COR-L47 (cell line): Measurements from ENCODE around the gene SH3RF1.
"Not testable (repeated sequence)": the region's sequence is repeated elsewhere in the genome, so short reads cannot be mapped to it uniquely, and the experiment has no call there.

ENCODE experiments used
- DNase-seq: peaks from one replicate; lab custom pipeline; 2025; lab: John Stamatoyannopoulos, UW

SH3RF1 gene

DNA sequence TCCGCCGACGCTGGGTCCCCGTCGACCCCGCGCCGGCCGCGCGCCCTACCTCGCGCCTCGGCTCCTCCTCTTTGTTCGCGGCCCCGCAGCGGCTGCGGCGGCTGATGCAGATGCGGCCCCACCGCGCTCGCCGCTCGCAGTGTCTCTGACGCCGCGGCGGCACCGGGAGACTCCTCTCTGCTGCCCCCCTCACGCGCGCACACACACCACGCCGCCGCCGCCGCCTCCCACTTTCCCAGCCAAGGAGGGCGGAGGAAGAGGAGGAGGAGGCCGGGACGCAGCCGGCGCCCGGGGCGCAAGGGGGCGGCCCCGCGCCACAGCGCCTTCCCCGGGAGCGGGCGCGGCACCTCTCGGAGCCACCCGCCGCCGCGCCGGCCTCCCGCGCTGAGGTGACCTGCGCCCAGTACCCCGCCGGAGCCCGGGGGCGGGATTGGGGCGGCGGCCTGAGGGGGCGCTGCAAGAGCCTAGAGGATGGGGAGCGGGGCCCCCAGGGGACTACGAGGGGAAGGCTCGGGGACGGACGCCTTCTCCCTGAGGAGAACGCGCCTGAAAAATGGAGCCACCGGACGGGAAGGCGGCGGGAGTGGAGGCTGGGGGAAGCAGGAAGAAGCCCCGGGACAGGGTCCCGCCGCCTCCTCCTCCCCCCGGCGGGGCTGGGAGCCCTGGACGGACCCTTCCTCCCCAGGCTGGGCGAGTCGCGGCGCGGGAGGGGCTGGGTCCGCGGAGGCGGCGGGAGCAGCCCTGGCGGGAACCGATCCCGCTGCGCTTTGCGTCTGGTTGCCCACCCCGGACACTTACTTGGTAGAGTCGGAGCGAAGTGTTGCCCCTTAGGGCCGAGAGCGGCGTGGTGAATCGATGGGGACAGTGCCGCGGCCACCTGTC, at the start of gene SH3RF1:
SH3RF1 (minus strand) TSS at position 147 of the 882 bp plus-strand sequence. CDS start 1,744 bp downstream, outside the sequence.
- peak; percentile 77 for DNase-seq

DNA sequence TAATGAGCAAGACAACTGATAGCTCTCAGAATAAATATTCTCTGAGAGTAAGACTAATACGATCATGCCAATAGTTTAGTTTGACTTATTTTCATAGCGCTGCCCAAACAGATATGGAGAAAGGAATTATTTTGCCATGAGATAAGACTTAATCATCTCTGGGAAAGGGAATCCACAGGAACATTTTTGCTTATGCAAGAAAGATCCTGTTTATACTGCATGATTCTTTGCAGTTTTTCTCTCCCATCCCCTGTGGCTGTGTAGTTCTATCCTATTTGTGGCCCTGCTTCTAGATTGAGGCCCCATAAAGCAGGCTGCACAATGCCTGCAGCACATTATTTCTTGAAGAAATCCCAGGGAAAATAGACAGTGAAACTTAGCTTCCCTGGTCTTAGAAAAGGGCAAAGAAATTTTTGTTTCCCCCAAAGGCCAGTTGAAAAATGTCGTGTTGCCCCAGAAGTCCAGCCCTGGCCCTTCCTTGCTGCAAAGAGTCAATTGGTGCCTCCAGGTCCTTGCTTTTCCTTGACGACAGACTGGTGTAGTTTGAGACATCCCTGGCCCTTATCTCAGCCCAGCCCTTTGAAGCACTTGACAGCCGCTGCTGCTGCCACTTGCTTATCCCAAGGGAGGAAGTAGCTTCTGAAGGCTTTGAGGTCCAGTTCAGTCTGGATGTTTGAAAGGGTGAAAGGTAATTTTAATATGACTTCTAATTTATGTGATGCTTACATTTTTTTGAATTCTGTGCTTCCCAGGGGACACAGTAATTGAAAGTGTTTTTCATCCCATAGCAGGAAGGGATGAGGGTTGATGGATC, 45.0 kb upstream of the SH3RF1 start:
- DNase-seq = no peak

DNA sequence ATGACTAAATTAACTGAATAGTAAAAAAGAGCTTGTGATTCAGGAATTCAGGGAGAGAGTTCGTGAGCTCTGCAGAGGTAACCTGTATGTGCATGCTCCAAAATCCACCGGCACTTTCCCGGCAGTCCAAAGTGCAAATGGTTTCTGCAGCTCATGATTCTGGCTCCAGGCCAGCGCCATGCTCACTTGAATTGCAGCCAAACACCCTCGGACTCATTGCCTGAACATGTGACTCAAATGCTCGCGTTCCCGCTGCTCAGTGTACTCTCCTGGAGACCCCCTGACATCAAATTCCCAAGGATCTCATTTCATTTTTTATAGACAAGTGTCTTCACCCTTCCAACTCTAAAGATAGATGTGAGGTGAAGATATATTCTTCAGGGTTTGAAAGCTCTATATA, 44.1 kb upstream of the SH3RF1 start:
- DNase-seq = peak; percentile 79

DNA sequence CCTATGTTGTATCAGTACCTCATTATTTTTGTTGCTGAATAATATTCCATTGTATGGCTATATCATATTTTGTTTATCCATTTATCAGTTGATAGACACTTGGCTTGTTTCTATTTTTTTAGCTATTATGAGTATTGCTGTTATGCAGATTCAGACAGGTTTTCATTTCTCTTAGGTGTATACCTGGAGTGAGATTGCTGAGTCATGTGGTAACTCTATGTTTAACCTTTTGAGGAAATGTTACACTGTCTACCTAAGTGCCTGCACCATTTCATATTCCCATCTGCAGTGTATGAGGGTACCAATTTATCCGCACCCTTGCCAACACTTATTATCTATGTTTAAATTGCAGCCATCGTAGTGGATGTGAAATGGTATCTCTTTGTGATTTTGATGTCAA, 43.0 kb upstream of the SH3RF1 start:
- no peak for DNase-seq

DNA sequence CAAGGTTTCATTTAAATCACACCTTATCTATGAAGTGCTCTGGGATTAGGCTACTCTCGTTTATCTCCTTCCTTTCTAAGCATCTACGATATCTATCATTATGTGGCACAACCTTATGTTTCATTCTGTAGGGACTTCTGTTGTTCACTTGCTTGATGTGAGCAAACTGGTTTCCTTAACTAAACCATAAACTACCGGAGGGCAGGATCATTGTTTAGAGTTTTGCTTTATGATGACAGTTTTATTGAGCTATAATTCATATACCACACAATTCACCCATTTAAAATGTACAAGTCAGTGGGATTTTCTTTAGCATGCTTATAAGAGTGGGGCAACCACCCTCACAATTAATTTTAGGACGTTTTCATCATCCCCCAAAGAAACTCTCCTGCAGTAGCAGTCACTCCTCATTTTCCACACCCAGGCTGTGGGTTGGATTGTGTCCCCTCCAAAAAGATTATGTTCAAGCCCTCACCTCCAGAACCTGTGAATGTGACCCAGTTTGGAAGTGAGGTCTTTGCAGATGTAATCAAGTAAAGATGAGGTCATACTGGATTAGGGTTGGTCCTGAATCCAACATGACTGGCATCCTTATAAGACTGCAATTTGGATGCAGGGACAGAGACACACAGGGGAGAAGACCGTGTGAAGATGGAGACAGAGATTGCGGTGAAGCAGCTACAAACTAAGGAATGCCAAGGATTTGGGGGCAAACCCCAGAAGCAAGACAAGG, 42.1 kb upstream of the SH3RF1 start:
- no peak for DNase-seq

DNA sequence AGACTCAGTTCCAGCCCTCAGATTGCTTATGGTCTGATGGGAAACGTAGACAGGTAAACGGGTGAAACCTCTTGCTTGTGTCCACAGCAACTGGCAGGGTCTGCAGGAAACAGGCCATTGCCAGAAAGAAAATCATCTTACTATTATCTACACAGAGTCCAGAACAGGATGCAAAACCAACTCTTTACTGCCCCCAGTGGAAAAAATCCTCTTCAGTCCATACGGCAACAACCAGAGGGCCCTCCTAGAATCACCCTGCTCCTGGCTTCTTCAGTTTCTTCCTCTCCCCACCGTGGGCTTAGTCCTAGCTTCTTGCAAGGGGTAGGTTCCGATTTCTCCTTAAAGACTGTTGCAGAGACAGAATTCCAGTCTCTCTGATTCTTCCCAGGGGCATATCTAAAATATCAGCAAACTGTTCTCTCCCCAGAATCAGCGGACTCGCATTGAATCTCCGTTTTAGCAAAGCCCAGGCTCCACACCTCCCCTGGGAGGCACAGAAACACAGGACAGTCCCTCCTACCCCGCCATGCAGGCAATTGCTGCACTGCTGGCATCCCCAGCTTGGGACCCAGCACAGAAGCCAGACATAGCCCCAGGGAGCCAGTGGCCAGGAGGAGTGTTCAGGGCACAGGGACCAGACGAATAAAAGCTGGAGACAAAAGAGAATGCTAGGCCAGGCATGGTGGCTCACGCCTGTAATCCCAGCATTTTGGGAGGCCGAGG, 41.0 kb upstream of the SH3RF1 start:
- peak; percentile 43 for DNase-seq

DNA sequence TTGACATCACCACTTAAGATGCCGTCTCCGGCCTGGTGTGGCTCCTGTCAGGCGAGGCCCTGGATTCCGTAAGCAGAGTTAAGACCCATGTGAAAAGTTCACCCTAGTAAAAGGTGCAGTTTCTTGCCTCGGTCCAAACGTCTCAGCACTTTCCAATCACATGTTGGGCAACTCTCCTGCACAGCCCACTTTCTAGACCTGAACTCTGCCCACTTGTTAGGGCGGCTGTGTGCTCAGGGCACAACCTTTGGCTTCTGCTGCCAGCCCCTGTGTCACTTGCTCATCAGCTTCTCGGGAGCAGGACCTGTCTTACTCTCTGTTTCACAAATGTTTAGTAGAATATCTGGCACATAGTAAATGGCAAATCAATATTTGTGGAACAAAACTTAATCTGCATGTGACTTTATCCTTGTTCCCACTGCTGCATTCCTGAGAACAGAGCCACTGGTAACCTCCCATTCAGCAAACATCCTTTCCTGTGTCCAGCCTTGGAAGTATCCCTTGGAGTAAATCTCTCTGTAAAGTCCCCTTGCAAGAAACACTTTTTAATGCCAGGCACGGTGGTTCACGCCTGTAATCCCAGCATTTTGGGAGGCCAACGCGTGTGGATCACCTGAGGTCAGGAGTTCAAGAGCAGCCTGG, 38.7 kb upstream of the SH3RF1 start:
- DNase-seq = no peak

DNA sequence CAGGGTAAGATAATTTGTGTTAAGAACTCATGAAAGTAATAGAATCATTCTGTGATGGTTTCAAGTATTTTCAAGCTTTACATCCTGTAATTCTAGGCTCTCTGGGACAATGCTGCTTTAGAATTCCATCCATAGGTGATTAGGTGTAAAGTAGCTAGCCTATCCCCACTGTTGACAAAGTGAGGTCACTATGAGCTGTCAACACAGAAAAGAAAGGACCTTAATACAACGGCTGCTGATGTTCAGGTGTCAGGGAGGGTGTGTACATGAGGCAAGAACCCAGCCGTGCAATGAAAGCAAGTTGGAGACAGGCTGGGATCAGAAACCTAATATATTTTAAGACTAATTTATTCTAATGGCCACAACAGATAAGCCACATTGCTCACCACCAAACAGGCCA, 36.8 kb upstream of the SH3RF1 start:
- DNase-seq = no peak

DNA sequence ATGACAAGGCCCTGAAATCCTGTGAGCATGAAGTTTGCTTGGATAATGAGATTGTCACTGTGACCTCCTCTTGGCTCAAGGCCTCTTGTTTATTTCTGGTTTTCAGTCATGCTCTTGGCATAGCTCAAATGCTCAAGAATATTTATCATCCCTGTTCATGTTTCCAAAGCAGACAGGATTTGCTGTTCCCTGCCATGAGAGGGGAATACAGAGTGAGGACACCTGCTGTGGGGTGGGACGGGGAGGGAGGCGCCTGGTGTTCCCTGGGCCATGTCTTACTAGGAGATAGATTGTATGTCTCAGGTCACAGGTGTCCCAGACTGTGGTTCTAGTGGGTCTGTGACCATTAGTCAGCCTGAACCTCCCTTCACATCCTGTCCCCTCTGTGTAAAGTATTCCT, 34.9 kb upstream of the SH3RF1 start:
- DNase-seq = no peak

DNA sequence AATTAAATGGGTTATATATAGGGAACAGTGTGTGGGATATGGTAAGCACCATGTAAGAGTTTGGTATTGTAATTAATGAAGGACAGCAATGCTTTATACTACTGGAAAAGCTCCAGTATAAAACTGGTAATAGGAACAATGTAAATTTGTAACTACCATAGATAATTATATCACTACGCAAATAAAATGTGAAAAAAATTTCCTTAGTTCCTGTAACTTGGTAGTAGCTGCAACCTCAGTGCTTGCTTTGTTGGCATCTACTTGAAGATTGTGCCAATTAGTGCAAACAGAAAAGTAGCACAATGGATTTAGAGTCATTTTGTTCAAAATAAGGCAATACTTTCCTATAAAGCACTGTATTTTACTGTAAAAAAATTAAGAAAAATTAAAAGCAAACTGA, 34.4 kb upstream of the SH3RF1 start:
- no peak for DNase-seq

DNA sequence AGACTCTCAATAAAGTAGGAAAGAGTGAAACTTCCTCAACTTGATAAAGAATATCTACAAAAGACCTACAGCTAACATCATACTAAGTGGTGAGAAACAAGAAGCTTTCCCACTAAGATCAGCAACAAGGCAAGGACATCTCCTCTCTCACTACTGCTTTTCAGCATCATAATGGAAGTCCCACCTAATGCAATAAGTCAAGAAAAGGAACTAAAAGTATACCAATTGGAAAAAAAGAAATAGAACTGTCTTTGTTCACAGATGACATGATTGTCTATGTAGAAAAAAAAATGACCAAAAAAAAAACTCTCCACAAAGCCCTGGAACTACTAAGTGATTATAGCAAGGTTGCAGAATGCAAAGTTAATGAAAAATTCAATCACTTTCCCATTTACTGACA, 25.1 kb upstream of the SH3RF1 start:
- DNase-seq = no peak

DNA sequence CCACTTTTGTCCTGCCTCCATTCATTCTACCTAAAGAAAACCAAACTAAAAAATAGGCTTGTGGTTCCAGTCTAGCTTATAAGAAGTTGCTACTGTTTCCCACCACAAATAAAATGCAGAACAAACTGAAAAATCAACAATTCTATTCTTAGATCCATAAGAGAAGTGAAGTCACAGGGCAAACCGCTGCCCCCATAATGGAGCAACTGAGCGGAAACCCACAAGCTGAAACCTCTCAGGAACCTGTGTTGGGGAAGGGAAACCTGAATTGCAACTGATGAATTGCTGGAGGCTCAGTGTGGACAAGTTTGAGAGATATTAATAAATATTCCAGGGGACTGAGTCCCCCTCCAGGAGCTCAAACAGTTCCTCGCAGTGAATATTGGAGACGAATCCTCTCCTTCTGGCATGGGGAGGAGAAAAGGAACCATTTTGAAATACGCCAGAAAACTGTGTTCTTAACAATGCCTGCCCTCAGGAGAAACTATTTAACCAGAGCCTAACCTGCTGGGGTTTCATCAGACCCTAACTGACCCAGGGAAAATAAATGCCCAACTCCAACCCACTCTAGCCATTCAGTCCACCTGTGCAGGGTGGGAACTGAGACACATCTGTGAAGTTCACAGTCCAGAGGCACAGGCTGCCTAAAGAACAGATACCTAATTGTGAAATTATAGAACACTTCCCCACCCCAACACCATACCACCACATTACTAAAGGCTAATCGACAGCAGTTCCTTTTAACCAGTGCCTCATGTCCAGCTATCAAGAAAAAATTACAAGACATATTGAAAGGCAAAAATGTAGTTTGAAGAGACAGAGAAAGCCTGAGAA, 22.8 kb upstream of the SH3RF1 start:
- DNase-seq = no peak

DNA sequence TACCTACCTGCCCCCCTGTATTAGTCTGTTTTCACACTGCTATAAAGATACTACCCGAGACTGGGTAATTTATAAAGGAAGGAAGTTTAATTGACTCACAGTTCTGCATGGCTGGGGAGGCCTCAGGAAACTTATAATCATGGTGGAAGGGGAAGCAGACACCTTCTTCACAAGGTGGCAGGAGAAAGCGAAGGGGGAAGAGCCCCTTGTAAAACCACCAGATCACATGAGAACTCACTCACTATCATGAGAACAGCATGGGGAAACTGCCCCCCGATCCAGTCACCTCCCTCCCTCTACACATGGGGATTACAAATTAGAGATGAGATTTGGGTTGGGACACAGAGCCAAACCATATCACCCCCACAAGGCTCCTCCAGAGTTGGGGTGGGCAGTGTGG, 17.2 kb upstream of the SH3RF1 start:
- not testable (repeated sequence) for DNase-seq

DNA sequence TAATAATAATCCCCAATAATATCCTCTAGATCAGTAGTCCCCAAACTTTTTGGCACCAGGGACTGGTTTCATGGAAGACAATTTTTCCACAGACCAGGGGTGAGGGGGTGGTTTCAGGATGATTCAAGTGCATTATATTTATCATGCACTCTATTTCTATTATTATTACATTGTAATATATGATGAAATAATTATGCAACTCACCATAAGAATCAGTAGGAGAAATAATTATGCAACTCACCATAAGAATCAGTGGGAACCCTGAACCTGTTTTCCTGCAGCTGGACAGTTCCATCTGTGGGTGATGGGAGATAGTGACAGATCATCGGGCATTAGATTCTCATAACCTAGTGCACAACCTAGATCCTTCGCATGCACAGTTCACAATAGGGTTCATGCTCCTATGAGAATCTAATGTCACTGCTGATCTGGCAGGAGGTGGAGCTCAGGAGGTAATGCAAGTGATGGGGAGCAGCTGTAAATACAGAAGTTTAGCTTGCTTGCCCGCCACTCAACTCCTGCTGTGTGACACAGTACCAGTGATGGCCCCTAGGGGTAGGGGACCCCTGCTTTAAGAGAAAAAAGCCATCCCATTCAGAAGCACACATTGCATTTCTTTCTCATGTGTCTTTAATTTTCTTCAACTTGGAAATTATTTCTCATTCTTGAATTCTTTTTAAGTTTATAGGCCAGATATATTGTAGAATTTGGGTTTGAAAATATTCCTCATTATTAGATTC, 16.0 kb upstream of the SH3RF1 start:
- DNase-seq = no peak

DNA sequence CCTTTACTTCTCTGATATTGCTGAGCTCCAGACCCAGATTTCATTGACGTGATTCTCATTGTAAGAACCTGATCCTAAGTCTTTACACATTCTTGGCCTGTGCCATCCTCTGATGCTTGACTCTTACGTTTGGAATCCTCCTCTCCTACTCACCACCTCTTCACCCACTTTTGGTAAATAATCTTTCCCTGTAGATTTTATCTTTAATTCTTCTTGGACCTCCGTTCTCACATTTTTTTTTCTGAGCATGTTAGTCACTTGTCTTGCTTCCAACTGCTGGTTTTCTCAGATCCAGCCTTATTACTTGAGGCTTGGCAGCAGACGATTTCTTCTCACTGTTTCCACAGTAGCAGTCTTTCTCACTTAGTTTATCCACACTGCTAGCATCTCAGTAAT, 12.4 kb upstream of the SH3RF1 start:
- no peak for DNase-seq

DNA sequence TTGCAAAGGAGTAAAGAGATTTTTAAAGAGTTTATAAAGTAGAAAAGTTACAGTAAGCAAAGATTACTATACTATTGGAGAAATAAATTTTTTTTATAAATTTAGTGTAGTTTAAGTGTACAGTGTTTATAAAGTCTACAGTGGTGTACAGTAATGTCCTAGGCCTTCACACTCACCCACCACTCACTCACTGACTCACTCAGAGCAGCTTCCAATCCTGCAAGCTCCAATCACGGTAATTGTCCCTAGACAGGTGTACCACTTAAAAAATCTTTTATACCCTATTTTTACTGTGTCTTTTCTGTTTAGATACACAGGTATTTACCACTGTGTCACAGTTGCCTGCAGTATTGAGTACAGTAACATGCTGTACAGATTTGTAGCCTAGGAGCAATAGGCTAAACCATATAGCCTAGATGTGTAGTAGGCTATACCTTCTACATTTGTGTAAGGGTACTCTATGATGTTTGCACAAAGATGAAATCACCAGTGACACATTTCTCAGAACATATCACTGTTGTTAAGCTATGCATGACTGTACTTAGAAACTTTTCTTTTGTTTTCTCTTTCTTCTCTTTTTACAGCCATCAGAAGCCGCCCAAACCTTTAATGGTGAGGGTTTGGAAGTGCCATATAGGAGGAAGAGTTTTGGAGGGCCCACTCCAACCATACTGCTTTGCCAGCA, 11.8 kb upstream of the SH3RF1 start:
- DNase-seq = no peak

DNA sequence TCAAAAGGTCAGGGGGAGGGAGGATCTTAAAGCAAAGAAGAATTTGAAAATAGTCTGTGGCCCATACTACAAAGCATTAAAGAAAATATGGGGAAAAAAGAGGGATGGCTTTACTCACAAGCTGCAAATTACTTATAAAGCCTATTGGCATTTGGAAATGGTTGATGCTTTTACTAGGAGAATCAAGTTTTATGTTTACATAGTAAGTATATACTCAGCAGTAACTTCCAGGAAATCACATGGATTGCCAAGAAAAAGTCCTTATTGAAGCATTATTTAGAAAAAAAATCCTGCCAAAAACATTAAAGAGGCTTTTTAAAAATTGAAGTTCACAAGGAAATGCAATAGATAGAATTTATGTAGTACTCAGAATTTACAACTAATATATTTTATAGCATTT, 8.4 kb upstream of the SH3RF1 start:
- no peak for DNase-seq

DNA sequence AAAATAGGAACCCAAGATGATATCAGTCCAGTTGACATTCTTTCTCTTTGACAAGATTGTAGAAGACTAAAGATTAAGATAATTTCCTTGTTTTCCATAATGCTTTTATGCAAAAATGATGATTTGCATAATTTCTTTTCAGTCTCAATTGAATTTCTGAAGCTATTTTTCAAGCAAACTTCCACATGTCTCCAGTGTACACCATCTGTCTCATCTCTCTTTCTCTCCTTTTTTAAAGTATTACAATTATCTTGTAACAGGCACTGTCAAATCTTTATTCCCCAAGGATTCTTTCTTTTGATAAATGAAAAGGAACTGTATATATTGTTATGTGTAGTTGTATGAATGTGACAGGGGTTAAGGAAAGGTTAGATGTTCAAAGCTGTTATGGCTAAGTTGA, 7.9 kb upstream of the SH3RF1 start:
- no peak for DNase-seq

DNA sequence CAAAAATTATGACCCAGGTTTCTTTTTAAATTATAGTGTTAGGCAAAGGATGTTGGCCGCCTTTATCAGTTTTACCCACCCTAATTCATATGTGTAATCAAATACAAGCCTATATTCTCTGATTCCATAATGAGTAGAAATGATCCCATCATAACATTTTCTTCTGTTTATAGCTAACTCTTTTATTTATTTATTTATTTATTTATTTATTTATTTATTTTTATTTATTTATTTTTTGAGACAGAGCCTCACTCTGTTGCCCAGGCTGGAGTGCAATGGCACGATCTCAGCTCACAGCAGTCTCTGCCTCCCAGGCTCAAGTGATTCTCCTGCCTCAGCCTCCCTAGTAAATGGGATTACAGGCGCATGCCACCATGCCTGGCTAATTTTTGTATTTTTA, 7.1 kb upstream of the SH3RF1 start:
- DNase-seq = not testable (repeated sequence)
